ENCODE results near the gene KRTAP10-4.
"Not testable (repeated sequence)": the region's sequence is repeated elsewhere in the genome, so short reads cannot be mapped to it uniquely, and the experiment has no call there.

KRTAP10-4 gene

GRCh38 chr21:44579056-44579832, 5.7 kb downstream of the KRTAP10-4 start:
- no peak for DNase-seq

- DNase-seq: no peak
Measured at GRCh38 chr21:44579833-44580144, 6.3 kb downstream of the KRTAP10-4 start.

GRCh38 chr21:44580231-44580821, 6.8 kb downstream of the KRTAP10-4 start, which contains the start of gene KRTAP10-5:
TSS of gene KRTAP10-5 (minus strand) at chr21:44580604. CDS start at chr21:44580578, 26 bp downstream.
- DNase-seq: not testable (repeated sequence)

GRCh38 chr21:44581158-44581557, 7.6 kb downstream of the KRTAP10-4 start:
- no peak for DNase-seq

GRCh38 chr21:44582055-44582454, 8.5 kb downstream of the KRTAP10-4 start:
- DNase-seq: no peak

GRCh38 chr21:44583089-44583799, 9.7 kb downstream of the KRTAP10-4 start:
- DNase-seq: no peak

GRCh38 chr21:44583800-44584147, 10.2 kb downstream of the KRTAP10-4 start:
- DNase-seq: no peak

GRCh38 chr21:44585892-44586291, 12.4 kb downstream of the KRTAP10-4 start:
- no peak for DNase-seq

GRCh38 chr21:44589094-44589493, 15.6 kb downstream of the KRTAP10-4 start:
- no peak for DNase-seq

GRCh38 chr21:44589586-44590305, 16.2 kb downstream of the KRTAP10-4 start:
- DNase-seq: no peak

GRCh38 chr21:44590311-44590721, 16.8 kb downstream of the KRTAP10-4 start:
- no peak for DNase-seq

- not testable (repeated sequence) for DNase-seq
Measured at GRCh38 chr21:44590897-44591800, 17.6 kb downstream of the KRTAP10-4 start.

- DNase-seq: not testable (repeated sequence)
Measured at GRCh38 chr21:44591801-44592130, 18.2 kb downstream of the KRTAP10-4 start.

GRCh38 chr21:44592446-44593311, 19.1 kb downstream of the KRTAP10-4 start, which contains the start of gene KRTAP10-6:
TSS of gene KRTAP10-6 (minus strand) at chr21:44592505. CDS start at chr21:44592484, 21 bp downstream.
- DNase-seq: no peak

GRCh38 chr21:44593598-44594405, 20.3 kb downstream of the KRTAP10-4 start:
- DNase-seq: no peak

- DNase-seq: no peak
Measured at GRCh38 chr21:44594406-44594916, 20.9 kb downstream of the KRTAP10-4 start.

- no peak for DNase-seq
Measured at GRCh38 chr21:44595524-44595923, 22.0 kb downstream of the KRTAP10-4 start.

GRCh38 chr21:44596068-44596725, 22.7 kb downstream of the KRTAP10-4 start:
- no peak for DNase-seq

GRCh38 chr21:44598061-44598460, 24.5 kb downstream of the KRTAP10-4 start:
- DNase-seq: no peak

All from right kidney (tissue), 1 donor.